ENCODE data around the gene DNER.

DNER gene

GRCh38 chr2:229335330-229335729 is 379.0 kb downstream of the DNER start:
- DNase-seq (ENCODE audit: low read depth), result no peak

GRCh38 chr2:229330952-229331351 is 383.4 kb downstream of the DNER start:
- DNase-seq (ENCODE audit: low read depth), result no peak

- no peak for DNase-seq (ENCODE audit: low read depth)
Observed at GRCh38 chr2:229319558-229319957, 394.8 kb downstream of the DNER start.

GRCh38 chr2:229314117-229314516 is 400.2 kb downstream of the DNER start:
- DNase-seq (ENCODE audit: low read depth), result no peak

GRCh38 chr2:229313591-229313990 is 400.8 kb downstream of the DNER start:
- DNase-seq (ENCODE audit: low read depth), result no peak
